OCI-LY3 (cell line): Measurements from ENCODE around the gene ACADSB.

Experiments used
- CTCF ChIP-seq: fragments of 200-600, 300-600 bp; sonication (generic); IDR thresholded peaks from 2 replicates; pipeline ENCODE4 v1.5.1; 2014; ENCODE audit warnings: antibody characterized with exemption, low read length, low read depth
- EZH2phosphoT487 ChIP-seq: fragments of 200-600 bp; shearing (Covaris generic); IDR thresholded peaks from 2 replicates; pipeline ENCODE4 v1.6.1; 2018; ENCODE audit warnings: antibody characterized with exemption, mixed run types, low read depth

GRCh38 chr10:123087348-123087747, 78.5 kb downstream of the ACADSB start:
- TF ChIP-seq CTCF (no peak), EZH2phosphoT487 (no peak)
